ENCODE results near the gene FKBP1B. TPM values are rescaled to one million over a fixed set of nuclear protein-coding genes. Genes with fewer than 3 reads are reported as not detected.

FKBP1B gene
- total RNA-seq, 1 donor, result 7.9 TPM

GRCh38 chr2:24110660-24111303 is 61.2 kb downstream of the FKBP1B start:
- no peak overlapping the region for H3K4me3 ChIP-seq (ENCODE audit: low read depth, low read length)
- DNase-seq (ENCODE audit: low read depth), result no peak
- no peak for TF ChIP-seq CTCF (IDR thresholded peaks at IDR 0.05; ENCODE audit: insufficient read depth, low read length)

GRCh38 chr2:24111407-24111901 is 61.9 kb downstream of the FKBP1B start:
- TF ChIP-seq CTCF (IDR thresholded peaks at IDR 0.05; ENCODE audit: insufficient read depth, low read length), result no peak
- DNase-seq (ENCODE audit: low read depth), result peak; percentile 18
- H3K4me3 ChIP-seq (ENCODE audit: low read depth, low read length), result no peak overlapping the region

Small RNA genes lying within 50 kb of the gene (small RNA-seq; reads per million reads assigned to genes)
- gene RNU6-370P, result not detected

Other genes starting within 250 kb of the FKBP1B start
- 10.6 and 22.4 TPM in 2 replicates for gene ATAD2B, start 122.6 kb upstream of the FKBP1B start, total RNA-seq (ENCODE audit: low replicate concordance)
- gene UBXN2A, start 109.3 kb upstream of the FKBP1B start, total RNA-seq (ENCODE audit: low replicate concordance), result 12.4 and 14.2 TPM in 2 replicates
- gene MFSD2B, start 39.7 kb upstream of the FKBP1B start, total RNA-seq (ENCODE audit: low replicate concordance), result not detected in 2 replicates
- gene WDCP, start 2.4 kb upstream of the FKBP1B start, total RNA-seq (ENCODE audit: low replicate concordance), result 6.4 and 9.3 TPM in 2 replicates
- gene SF3B6, start 26.6 kb downstream of the FKBP1B start, total RNA-seq (ENCODE audit: low replicate concordance), result 162 and 191 TPM in 2 replicates
- gene TP53I3, start 35.1 kb downstream of the FKBP1B start, total RNA-seq (ENCODE audit: low replicate concordance), result 22.3 and 38.7 TPM in 2 replicates
- gene PFN4, start 73.6 kb downstream of the FKBP1B start, total RNA-seq (ENCODE audit: low replicate concordance), result 0.45 and 1.7 TPM in 2 replicates
- gene FAM228B, start 73.7 kb downstream of the FKBP1B start, total RNA-seq (ENCODE audit: low replicate concordance), result 7.0 and 10.3 TPM in 2 replicates
- gene FAM228A, start 125.3 kb downstream of the FKBP1B start, total RNA-seq (ENCODE audit: low replicate concordance), result 0.18 and 1.3 TPM in 2 replicates